Brain microvascular endothelial cell (primary cell): Measurements from ENCODE around the gene ERGIC3.

Experiments used
- DNase-seq: peaks from one replicate; pipeline ENCODE4 v3.0.0-alpha.2; 2020
- H3K27ac ChIP-seq: fragments of 250-450 bp; sonication (Bioruptor Pico); 2 replicates; pipeline ENCODE4 v1.5.1; 2020; ENCODE audit warnings: mild to moderate bottlenecking, moderate library complexity
- H3K27me3 ChIP-seq: fragments of 250-450 bp; sonication (Bioruptor Pico); replicated peaks from 2 replicates; pipeline ENCODE4 v1.5.1; 2020; ENCODE audit warnings: mild to moderate bottlenecking
- H3K36me3 ChIP-seq: fragments of 250-450 bp; sonication (Bioruptor Pico); replicated peaks from 2 replicates; pipeline ENCODE4 v1.5.1; 2020; ENCODE audit warnings: mild to moderate bottlenecking
- H3K4me3 ChIP-seq: 2 replicates; pipeline ENCODE4 v1.5.1; 2011; ENCODE audit warnings: low read depth, mild to moderate bottlenecking, control low read depth, low read length, moderate library complexity
- in situ Hi-C: cut with HindIII; loops from 2 replicates; pipeline ENCODE4 v1.10.0; 2017; ENCODE audit warnings: low sequenced_read_pairs, low pct_ligation_motif_present
- TF ChIP-seq, protein P1 (sequence below): IDR thresholded peaks from 2 replicates; pipeline ENCODE4 v1.5.1; 2011; ENCODE audit warnings: low read depth, mild to moderate bottlenecking, moderate library complexity, low read length, control low read depth, inconsistent platforms; ENCODE audit errors: missing control alignments

The ERGIC3 gene

DNA sequence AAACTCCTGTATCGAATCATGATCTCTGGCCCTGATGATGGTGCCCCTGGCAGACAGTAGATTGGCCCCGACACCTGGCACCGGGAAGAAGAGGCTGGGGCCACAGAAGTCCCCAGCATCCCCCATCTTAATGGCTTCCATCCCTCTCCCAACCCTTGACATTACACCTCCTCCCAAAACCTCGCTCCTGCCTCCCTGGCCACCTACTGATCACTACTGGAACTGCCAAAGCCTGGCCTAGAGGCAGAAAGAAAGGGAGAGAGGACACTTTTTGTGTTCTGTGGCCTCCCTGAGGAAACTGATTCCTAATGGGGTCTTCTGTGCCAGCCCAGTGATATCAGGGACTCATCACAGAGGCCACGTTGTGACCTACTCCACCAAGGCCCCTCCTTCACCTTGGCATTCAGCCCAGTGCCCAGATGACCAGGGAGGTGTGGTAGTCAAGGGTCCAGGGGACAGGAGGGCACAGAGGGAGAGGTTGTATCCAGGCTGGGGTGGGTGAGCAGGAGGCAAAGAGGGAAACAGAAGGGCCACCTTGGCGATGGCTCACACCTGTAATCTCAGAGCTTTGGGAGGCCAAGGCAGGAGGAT lies 18.5 kb upstream of the ERGIC3 start:
- Histone ChIP-seq H3K36me3 (no peaks in the 10 kb centered on the region), H3K27ac (no peak overlapping the region), H3K4me3 (no peak overlapping the region), H3K27me3 (no peaks in the 10 kb centered on the region)
- no peak for DNase-seq
- in situ Hi-C loops = no loop called here
- TF ChIP-seq, protein P1, sequence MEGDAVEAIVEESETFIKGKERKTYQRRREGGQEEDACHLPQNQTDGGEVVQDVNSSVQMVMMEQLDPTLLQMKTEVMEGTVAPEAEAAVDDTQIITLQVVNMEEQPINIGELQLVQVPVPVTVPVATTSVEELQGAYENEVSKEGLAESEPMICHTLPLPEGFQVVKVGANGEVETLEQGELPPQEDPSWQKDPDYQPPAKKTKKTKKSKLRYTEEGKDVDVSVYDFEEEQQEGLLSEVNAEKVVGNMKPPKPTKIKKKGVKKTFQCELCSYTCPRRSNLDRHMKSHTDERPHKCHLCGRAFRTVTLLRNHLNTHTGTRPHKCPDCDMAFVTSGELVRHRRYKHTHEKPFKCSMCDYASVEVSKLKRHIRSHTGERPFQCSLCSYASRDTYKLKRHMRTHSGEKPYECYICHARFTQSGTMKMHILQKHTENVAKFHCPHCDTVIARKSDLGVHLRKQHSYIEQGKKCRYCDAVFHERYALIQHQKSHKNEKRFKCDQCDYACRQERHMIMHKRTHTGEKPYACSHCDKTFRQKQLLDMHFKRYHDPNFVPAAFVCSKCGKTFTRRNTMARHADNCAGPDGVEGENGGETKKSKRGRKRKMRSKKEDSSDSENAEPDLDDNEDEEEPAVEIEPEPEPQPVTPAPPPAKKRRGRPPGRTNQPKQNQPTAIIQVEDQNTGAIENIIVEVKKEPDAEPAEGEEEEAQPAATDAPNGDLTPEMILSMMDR = peak; percentile 80

DNA sequence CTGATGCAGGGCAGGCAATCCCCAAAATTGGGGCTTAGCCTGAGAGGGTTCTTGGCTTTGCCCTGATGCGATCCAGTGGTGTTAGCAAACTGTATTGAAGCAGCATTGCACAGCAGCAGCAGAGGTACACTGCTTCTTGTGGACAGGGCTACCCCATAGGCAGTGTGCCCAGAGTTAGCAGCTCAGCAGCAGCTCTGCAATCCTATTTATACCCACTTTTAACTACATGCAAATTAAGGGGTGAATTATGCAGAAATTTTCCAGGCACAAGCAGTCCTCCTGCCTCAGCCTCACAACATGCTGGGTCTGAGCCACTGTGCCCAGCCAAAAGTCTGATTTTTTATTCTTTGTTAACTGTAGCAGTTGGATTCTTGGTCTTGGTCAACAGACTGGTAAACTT lies 16.2 kb upstream of the ERGIC3 start:
- no peaks in the 10 kb centered on the region for H3K27me3 ChIP-seq
- no peak for DNase-seq
- in situ Hi-C loops = no loop called here
- H3K27ac ChIP-seq = no peak overlapping the region
- TF ChIP-seq, protein P1 = no peak
- H3K36me3 ChIP-seq = no peaks in the 10 kb centered on the region
- H3K4me3 ChIP-seq = no peak overlapping the region

DNA sequence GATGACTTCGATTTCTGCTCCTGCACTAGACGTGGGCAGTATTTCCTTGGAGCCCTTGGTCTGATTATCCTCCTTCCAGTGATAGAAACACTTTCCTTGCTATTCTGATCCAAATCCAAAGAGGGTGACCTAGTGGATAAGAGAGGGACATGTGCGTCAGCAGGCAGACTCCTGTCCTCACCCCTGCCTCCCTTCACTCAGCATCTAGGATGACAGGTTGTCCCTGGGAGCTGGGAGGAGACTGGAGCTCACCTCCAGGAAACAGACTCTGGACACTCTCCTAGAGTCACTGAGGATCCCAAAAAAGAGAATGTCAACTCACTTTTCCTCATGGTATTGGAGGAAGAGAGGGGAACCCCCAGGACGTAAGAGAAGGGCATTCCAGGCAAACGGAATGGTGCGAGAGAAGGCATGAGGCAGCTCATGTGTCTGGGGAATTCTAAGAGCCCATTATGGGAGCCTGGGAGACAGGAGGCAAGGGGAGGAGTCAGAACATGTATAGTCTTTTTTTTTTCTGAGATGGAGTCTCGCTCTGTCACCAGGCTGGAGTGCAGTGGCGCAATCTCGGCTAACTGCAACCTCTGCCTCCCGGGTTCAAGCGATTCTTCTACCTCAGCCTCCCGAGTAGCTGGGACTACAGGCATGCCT lies 14.6 kb upstream of the ERGIC3 start:
- H3K4me3 ChIP-seq = no peak overlapping the region
- no peak for DNase-seq
- TF ChIP-seq, protein P1 = no peak
- no peaks in the 10 kb centered on the region for H3K36me3 ChIP-seq
- in situ Hi-C loops = no loop called here
- H3K27me3 ChIP-seq = no peaks in the 10 kb centered on the region
- H3K27ac ChIP-seq = no peak overlapping the region

GRCh38 chr20:35529552-35529951 lies 12.3 kb upstream of the ERGIC3 start, which contains the start of gene C20orf173:
Gene C20orf173 (minus strand): TSS chr20:35529652. CDS start chr20:35529373, 279 bp downstream.
- TF ChIP-seq, protein P1 = no peak
- H3K27ac ChIP-seq = no peak within 1 kb of the TSS
- DNase-seq = no peak
- no peaks in the 10 kb centered on the region for H3K27me3 ChIP-seq
- H3K36me3 ChIP-seq = no peaks in the 10 kb centered on the region
- in situ Hi-C loops = no loop called here
- no peak within 1 kb of the TSS for H3K4me3 ChIP-seq

DNA sequence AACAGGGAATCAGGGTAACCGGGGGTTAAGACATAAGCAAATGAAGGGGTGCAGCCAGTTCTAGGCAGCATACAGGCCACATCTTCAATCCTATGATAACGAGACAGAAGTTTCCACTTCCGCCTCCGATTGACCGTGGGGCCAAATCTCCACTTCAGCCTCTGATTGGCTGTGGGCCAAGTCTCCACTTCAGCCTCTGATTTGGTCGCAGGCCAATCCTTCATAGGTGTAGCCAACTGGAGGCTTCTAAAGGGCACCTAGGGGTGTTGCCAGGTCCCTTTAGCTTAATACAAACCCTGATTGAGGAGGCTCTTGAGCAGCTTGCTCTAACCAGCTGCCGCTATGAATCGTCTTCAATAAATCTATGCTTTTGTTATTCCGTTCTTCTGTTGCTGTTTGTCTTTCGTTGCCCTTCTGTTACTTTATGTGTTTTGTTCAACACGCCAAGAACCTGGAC lies 2.1 kb upstream of the ERGIC3 start:
- Histone ChIP-seq H3K36me3 (peaks cover 6% of the 10 kb centered on the region), H3K27ac (no peak overlapping the region), H3K4me3 (no peak overlapping the region), H3K27me3 (no peaks in the 10 kb centered on the region)
- in situ Hi-C loops = no loop called here
- TF ChIP-seq, protein P1 = no peak
- DNase-seq = no peak
